LoVo (cell line): ENCODE data around the gene RBM7.

Source experiments
- DNase-seq: peaks from one replicate; pipeline ENCODE4 v3.0.0-alpha.2; 2016; ENCODE audit warnings: low spot score

The RBM7 gene

GRCh38 chr11:114448749-114449482, 48.5 kb downstream of the RBM7 start:
- no peak for DNase-seq

GRCh38 chr11:114449845-114450244, 49.4 kb downstream of the RBM7 start:
- DNase-seq, result no peak

- DNase-seq, result no peak
Measured at GRCh38 chr11:114452399-114452798, 51.9 kb downstream of the RBM7 start.
